Subcutaneous adipose tissue (tissue), 4 donors: Measurements from ENCODE around the gene TRIM39. TPM values are rescaled to one million over a fixed set of nuclear protein-coding genes. Genes with fewer than 3 reads are reported as not detected.

ENCODE experiments used
- total RNA-seq, 4 donors: library from RNA; depleted of rRNA; stranded (reverse); fragments of >200 nt; gene quantifications; one replicate each; pipeline ENCODE4 v1.1.0, GENCODE V29; 2016
- TF ChIP-seq, protein P1 (sequence below): fragments of 450-650 bp; IDR thresholded peaks from one replicate; pipeline ENCODE4 v1.5.1; 2016; ENCODE audit warnings: low read depth, mild to moderate bottlenecking, control low read depth, antibody characterized with exemption, moderate library complexity

Gene TRIM39
- total RNA-seq, 4 donors from 2014 or later: 7.5 to 14.9 (median 10.8) TPM

DNA sequence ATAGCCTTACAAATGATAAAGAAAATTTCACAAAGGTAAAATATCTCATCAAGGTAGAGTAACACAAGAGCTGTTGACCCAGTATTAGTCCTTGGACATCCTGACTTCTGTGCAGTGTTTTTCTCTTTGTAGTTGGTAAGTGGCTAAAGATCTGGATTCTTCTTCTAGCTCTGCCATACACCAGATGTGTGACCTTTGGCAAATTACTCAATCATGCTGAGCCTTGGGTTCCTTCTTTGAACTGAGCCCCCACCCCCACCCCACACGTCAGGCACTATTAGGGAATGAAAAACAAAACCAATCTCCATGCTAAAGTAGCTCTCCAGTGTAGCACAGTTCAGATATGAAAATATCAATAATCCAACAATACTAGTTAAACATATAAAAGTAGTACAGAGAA lies 15.1 kb upstream of the TRIM39 start:
- TF ChIP-seq, protein P1, sequence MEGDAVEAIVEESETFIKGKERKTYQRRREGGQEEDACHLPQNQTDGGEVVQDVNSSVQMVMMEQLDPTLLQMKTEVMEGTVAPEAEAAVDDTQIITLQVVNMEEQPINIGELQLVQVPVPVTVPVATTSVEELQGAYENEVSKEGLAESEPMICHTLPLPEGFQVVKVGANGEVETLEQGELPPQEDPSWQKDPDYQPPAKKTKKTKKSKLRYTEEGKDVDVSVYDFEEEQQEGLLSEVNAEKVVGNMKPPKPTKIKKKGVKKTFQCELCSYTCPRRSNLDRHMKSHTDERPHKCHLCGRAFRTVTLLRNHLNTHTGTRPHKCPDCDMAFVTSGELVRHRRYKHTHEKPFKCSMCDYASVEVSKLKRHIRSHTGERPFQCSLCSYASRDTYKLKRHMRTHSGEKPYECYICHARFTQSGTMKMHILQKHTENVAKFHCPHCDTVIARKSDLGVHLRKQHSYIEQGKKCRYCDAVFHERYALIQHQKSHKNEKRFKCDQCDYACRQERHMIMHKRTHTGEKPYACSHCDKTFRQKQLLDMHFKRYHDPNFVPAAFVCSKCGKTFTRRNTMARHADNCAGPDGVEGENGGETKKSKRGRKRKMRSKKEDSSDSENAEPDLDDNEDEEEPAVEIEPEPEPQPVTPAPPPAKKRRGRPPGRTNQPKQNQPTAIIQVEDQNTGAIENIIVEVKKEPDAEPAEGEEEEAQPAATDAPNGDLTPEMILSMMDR: no peak

DNA sequence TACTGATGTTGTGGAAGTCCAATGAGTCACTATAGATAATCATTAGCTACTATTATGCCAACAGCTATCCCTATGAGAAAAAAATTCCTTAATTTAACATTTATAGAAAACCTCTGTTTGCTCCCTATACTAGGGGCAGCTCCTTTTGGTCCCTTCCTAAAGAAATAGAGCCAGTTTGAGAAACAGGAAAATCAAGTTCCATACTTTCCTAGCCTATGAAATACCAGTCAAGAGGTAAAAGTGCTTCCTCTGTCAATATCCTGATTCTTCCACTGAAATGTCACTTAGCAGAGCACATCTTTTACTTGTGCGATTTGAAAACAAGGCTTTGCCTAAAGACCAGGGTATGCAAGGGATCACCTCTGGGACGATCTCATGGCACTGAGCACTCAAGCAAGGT lies 14.5 kb upstream of the TRIM39 start:
- TF ChIP-seq, protein P1: no peak

DNA sequence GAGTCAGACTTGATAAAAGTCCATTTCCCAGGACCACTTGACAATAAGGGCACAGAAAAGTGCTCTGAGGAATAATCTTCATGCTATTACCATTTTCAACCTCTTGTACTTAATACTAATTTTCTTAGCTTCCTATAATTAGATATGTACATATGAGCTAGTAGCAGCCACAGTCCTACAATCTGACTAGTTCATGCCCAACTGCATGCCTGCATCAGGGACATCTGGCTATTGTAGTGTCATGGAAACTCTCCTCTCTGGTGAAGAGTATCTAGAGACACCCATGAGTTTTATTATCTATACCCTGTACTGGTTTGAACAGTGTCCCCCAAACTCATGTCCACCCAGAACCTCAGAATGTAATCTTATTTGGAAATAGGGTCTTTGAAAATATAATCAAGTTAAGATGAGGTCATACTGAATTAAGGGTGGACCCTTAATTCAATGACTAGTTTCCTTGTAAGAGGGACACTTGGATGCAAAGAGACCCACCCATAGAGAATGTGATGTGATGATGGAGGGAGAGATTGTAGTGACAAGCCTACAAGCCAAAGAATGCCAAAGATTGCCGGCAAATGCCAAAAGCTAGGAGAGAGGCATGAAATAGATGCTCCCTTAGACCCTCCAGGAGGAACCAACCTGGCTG lies 13.9 kb upstream of the TRIM39 start:
- TF ChIP-seq, protein P1: no peak

DNA sequence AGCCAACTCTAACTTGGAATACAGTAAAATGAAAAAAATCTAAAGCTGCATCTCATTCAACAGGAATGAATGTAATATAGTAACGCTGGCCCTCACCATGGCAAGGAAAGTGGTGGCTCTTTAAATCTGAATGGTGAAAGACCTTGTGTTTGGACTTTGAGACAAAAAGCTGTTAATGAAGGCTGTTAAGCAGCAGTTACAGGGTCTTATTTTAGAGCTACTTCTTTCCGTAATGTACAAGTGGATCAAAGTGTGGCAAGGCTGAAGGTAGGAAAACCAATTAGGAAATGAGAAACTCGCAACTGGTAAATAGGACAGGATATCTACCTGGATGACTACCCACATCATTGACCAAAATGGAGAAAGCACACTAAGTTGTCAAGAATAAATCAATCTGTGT lies 11.6 kb upstream of the TRIM39 start:
- TF ChIP-seq, protein P1: no peak

DNA sequence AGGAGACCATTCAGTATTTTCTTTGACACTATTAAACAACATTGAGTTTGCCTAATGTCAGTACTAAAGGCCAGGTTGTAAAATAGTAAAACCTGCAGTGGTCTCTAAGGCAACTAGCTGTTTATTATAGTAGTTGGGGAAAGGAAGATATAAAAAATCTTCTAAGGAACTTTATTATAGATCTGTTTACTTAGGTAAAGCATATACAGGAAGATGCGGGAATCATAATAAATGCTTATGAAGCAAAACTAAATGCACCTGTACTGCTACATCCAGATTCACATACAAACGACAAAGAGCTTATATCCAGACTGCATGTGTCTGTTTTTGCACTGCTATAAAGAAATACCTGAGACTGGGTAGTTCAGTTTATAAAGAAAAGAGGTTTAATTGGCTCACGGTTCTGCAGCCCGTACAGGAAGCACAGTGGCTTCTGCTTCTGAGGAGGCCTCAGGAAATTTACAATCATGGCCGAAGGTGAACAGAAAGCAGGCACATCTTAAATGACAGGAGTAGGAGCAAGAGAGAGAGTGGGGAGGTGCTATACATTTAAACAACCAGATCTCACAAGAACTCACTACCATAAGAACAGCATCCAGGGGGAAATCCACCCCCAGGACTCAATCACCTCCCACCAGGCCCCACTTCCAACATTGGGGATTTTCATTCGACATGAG lies 8.7 kb upstream of the TRIM39 start:
- TF ChIP-seq, protein P1: no peak

DNA sequence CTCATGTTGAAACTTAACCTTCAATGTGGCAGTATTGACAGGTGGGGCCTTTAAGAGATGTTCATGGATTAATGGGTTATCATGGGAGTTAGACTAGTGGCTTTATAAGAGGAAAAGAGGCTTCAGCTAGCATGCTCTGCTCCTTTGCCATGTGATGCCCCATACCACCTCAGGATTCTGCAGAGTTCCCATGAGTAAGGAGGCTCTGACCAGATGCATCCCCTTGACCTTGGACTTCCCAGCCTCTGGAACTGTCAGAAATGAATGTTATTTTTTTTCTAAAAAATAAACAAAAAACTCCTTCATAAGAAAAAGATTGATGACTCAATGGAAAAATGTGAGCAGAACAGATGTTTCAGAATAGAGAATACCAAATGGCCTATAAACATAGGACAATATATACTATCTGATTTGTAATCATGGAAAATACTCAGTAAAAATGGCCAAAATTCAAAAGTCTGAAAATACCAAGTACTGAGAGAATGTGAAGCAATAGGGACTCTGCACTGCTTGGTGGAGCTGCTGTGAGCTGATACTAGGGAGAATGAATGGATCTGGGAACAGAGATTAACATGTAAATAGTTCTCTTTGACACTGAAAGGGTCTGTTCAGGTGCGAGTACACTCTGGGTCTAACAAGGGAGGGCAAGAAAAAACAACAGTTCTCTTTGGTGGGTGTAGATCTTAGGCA lies 7.4 kb upstream of the TRIM39 start:
- TF ChIP-seq, protein P1: no peak

DNA sequence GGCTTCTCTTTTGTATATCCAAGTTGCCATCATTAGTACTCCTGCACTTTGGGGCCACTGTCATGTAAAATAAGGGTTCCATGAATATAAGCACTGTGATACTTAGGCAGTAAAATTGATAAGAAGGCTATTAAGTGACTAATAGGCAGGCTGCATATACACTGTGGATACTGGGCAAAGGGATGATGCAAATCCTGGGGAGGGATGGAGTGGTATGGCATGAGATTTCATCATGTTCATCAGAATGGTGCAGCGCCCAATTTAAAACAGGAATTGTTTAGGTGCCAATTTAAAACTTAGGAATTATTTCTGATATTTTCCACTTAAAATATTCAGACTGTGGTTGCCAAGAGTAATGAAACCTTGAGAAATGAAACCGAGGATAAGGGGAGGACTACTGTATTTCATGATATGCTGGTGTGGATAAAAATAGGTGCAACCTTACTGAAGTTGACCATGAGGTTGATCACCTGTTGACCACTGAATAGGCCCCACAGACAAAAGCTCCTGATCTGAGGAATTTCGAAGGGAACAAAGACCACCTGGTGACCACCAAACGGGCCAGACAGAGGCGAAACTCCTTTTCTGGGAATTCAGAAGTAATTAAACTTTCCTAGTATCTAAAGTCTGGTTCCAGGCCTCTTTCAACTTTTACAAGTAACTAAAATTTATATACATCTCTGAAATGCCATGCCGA lies 4.9 kb upstream of the TRIM39 start:
- TF ChIP-seq, protein P1: no peak
